Uterus (tissue), 2 donors: ENCODE results near the gene PAK1.

Source experiments
- POLR2A ChIP-seq, 2 donors: fragments of 450-650 bp; IDR thresholded peaks; one replicate each; pipeline ENCODE4 v1.6.1; 2016; ENCODE audit warnings: antibody characterized with exemption in 2 of 2, mild to moderate bottlenecking in 1 of 2, moderate library complexity in 1 of 2
- TF ChIP-seq, protein P1 (sequence below), 4 experiments: fragments of 200-600 bp in 2 of 4; fragments of 450-650 bp in 2 of 4; sonication (generic) in 2 of 4; IDR thresholded peaks; one replicate each; pipeline ENCODE4 v1.5.1; 2016 to 2019; ENCODE audit warnings: antibody characterized with exemption in 4 of 4, mild to moderate bottlenecking in 2 of 4, moderate library complexity in 1 of 4

DNA sequence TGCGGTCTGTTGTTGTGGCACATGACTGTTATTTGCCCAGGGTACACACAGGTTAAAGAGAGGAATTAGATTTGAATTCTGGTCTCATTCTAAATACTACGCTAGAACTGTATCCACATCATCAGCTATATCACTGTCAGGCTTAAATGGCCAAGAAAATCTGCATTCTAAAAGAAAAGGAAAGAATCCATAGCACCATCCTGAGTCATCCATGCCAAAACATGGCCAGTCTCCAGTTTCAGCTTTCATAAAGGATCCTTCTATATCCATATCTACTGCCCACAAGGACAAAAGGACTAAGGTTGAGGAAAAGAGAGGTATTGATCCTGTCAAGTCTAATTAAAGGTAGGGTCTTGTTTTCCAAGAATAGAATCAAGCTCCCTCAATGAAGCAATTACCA is 98.8 kb downstream of the PAK1 start:
- TF ChIP-seq POLR2A (IDR thresholded peaks at IDR 0.05): no peak
- TF ChIP-seq, protein P1, sequence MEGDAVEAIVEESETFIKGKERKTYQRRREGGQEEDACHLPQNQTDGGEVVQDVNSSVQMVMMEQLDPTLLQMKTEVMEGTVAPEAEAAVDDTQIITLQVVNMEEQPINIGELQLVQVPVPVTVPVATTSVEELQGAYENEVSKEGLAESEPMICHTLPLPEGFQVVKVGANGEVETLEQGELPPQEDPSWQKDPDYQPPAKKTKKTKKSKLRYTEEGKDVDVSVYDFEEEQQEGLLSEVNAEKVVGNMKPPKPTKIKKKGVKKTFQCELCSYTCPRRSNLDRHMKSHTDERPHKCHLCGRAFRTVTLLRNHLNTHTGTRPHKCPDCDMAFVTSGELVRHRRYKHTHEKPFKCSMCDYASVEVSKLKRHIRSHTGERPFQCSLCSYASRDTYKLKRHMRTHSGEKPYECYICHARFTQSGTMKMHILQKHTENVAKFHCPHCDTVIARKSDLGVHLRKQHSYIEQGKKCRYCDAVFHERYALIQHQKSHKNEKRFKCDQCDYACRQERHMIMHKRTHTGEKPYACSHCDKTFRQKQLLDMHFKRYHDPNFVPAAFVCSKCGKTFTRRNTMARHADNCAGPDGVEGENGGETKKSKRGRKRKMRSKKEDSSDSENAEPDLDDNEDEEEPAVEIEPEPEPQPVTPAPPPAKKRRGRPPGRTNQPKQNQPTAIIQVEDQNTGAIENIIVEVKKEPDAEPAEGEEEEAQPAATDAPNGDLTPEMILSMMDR (IDR thresholded peaks at IDR 0.05): no peak
